ENCODE measurements around the gene C1QTNF4. TPM values are rescaled to one million over a fixed set of nuclear protein-coding genes. Genes with fewer than 3 reads are reported as not detected.

C1QTNF4 gene
- total RNA-seq, 1 experiment from 2014 or later: 0.75 TPM

GRCh38 chr11:47628026-47628425 is 33.8 kb upstream of the C1QTNF4 start:
- Histone ChIP-seq H3K4me1 (peaks cover 6% of the 10 kb centered on the region; the same call in 1 of the 2 replicates), H3K4me3 (ENCODE audit: low read depth, low read length) (no peak overlapping the region), H3K36me3 (ENCODE audit: control insufficient read depth, insufficient read depth, low read length) (peaks cover 3% of the 10 kb centered on the region), H3K27me3 (replicated peaks; ENCODE audit: control insufficient read depth, insufficient read depth, low read length) (no peaks in the 10 kb centered on the region), H3K9me3 (no peaks in the 10 kb centered on the region)
- TF ChIP-seq, protein P1, sequence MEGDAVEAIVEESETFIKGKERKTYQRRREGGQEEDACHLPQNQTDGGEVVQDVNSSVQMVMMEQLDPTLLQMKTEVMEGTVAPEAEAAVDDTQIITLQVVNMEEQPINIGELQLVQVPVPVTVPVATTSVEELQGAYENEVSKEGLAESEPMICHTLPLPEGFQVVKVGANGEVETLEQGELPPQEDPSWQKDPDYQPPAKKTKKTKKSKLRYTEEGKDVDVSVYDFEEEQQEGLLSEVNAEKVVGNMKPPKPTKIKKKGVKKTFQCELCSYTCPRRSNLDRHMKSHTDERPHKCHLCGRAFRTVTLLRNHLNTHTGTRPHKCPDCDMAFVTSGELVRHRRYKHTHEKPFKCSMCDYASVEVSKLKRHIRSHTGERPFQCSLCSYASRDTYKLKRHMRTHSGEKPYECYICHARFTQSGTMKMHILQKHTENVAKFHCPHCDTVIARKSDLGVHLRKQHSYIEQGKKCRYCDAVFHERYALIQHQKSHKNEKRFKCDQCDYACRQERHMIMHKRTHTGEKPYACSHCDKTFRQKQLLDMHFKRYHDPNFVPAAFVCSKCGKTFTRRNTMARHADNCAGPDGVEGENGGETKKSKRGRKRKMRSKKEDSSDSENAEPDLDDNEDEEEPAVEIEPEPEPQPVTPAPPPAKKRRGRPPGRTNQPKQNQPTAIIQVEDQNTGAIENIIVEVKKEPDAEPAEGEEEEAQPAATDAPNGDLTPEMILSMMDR (IDR thresholded peaks at IDR 0.05; ENCODE audit: insufficient read depth in 1 of 2, low read depth in 1 of 2, low read length in 1 of 2, severe bottlenecking in 1 of 2, unreplicated experiment in 1 of 2): no peak
- intact Hi-C loops (cut with micrococcal nuclease; ENCODE audit: unreplicated experiment): no loop called here
- H3K4me1 Mint-ChIP-seq (ENCODE audit: low read depth, unreplicated experiment): no peaks in the 10 kb centered on the region
- H3K36me3 Mint-ChIP-seq (ENCODE audit: insufficient read depth, unreplicated experiment): peaks cover 88% of the 10 kb centered on the region
- ChIA-PET CTCF (interaction anchor here (1.2 kb wide), 1 partner anchor 156 kb away, joined by 5 read pairs; no protein-coding TSS in a partner anchor), POLR2A (no interaction called here)
- H3K9me3 Mint-ChIP-seq (ENCODE audit: unreplicated experiment): no peaks in the 10 kb centered on the region
- no peak for DNase-seq
- BruUV-seq (replicated peaks): no TSS peak
- no peak overlapping the region for H3K4me3 Mint-ChIP-seq (ENCODE audit: unreplicated experiment)
- no peak overlapping the region for H3K27ac Mint-ChIP-seq (ENCODE audit: unreplicated experiment)
- no peaks in the 10 kb centered on the region for H3K27me3 Mint-ChIP-seq (ENCODE audit: insufficient read depth, unreplicated experiment)

DNA sequence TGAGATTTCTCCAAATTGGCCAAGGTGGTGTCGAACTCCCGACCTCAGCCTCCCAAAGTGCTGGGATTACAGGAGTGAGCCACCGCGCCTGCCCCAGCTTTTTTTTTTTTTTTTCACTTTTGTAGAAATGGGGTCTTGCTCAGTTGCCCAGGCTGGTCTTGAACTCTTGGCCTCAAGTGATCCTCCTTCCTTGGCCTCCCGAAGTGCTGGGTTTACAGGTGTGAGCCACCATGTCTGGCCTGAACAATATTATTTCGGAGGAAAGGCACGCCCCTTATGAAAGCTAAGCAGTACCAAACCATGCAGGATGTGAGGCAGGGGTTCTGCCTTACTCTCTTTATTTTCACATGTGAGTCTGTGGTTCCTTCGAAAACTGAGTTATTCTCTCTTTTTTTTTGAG is 32.0 kb upstream of the C1QTNF4 start:
- BruUV-seq (replicated peaks): no TSS peak
- Mint-ChIP-seq H3K9me3 (ENCODE audit: unreplicated experiment) (no peaks in the 10 kb centered on the region), H3K27me3 (ENCODE audit: insufficient read depth, unreplicated experiment) (no peaks in the 10 kb centered on the region), H3K4me3 (ENCODE audit: unreplicated experiment) (no peak overlapping the region), H3K4me1 (ENCODE audit: low read depth, unreplicated experiment) (no peaks in the 10 kb centered on the region), H3K27ac (ENCODE audit: unreplicated experiment) (no peak overlapping the region), H3K36me3 (ENCODE audit: insufficient read depth, unreplicated experiment) (peaks cover 82% of the 10 kb centered on the region)
- TF ChIP-seq, protein P1 (IDR thresholded peaks at IDR 0.05; ENCODE audit: insufficient read depth in 1 of 2, low read depth in 1 of 2, low read length in 1 of 2, severe bottlenecking in 1 of 2, unreplicated experiment in 1 of 2): no peak
- CTCF ChIA-PET: no interaction called here
- Histone ChIP-seq H3K27me3 (replicated peaks; ENCODE audit: control insufficient read depth, insufficient read depth, low read length) (no peaks in the 10 kb centered on the region), H3K4me1 (peaks cover 6% of the 10 kb centered on the region; the same call in 1 of the 2 replicates), H3K36me3 (ENCODE audit: control insufficient read depth, insufficient read depth, low read length) (peaks cover 5% of the 10 kb centered on the region), H3K9me3 (no peaks in the 10 kb centered on the region), H3K4me3 (ENCODE audit: low read depth, low read length) (no peak overlapping the region)
- POLR2A ChIA-PET: interaction anchor here (0.6 kb wide), 1 partner anchor 123 kb away, joined by 3 read pairs; no protein-coding TSS in a partner anchor
- intact Hi-C loops (cut with micrococcal nuclease; ENCODE audit: unreplicated experiment): no loop called here
- DNase-seq: no peak

- H3K4me1 ChIP-seq: no peaks in the 10 kb centered on the region
- intact Hi-C loops (cut with micrococcal nuclease; ENCODE audit: unreplicated experiment): no loop called here
- no peaks in the 10 kb centered on the region for H3K9me3 Mint-ChIP-seq (ENCODE audit: unreplicated experiment)
- no peaks in the 10 kb centered on the region for H3K9me3 ChIP-seq
- no peaks in the 10 kb centered on the region for H3K27me3 Mint-ChIP-seq (ENCODE audit: insufficient read depth, unreplicated experiment)
- no TSS peak for BruUV-seq (replicated peaks)
- H3K4me1 Mint-ChIP-seq (ENCODE audit: low read depth, unreplicated experiment): no peaks in the 10 kb centered on the region
- H3K4me3 ChIP-seq (ENCODE audit: low read depth, low read length): no peak overlapping the region
- TF ChIP-seq, protein P1 (IDR thresholded peaks at IDR 0.05; ENCODE audit: insufficient read depth in 1 of 2, low read depth in 1 of 2, low read length in 1 of 2, severe bottlenecking in 1 of 2, unreplicated experiment in 1 of 2): no peak
- H3K36me3 ChIP-seq (ENCODE audit: control insufficient read depth, insufficient read depth, low read length): peaks cover 5% of the 10 kb centered on the region; the same call in 1 of the 2 replicates
- no peak for DNase-seq
- CTCF ChIA-PET: no interaction called here
- no peak overlapping the region for H3K27ac Mint-ChIP-seq (ENCODE audit: unreplicated experiment)
- no peaks in the 10 kb centered on the region for H3K27me3 ChIP-seq (replicated peaks; ENCODE audit: control insufficient read depth, insufficient read depth, low read length)
- POLR2A ChIA-PET: no interaction called here
- H3K4me3 Mint-ChIP-seq (ENCODE audit: unreplicated experiment): no peak overlapping the region
- H3K36me3 Mint-ChIP-seq (ENCODE audit: insufficient read depth, unreplicated experiment): peaks cover 70% of the 10 kb centered on the region
Measured at GRCh38 chr11:47620836-47621378, 26.7 kb upstream of the C1QTNF4 start.
